ENCODE data around the gene SECISBP2L. TPM values are rescaled to one million over a fixed set of nuclear protein-coding genes. Genes with fewer than 3 reads are reported as not detected.

SECISBP2L gene
- total RNA-seq, 3 donors from 2014 or later: 49.2 to 70.6 (median 62.3) TPM

- Histone ChIP-seq H3K27me3 (no peaks in the 10 kb centered on the region), H3K27ac (no peak overlapping the region), H3K9me3 (no peaks in the 10 kb centered on the region), H3K4me3 (no peak overlapping the region), H3K36me3 (no peaks in the 10 kb centered on the region), H3K4me1 (no peaks in the 10 kb centered on the region)
- DNase-seq (ENCODE audit: low spot score in 2 of 2): no peak
- no peak for TF ChIP-seq POLR2AphosphoS5 (IDR thresholded peaks at IDR 0.05)
- no peak for TF ChIP-seq POLR2A (IDR thresholded peaks at IDR 0.05)
- intact Hi-C loops (cut with DNase I; ENCODE audit: low total_unique reads): no loop called here
These were observed 14.4 kb downstream of the SECISBP2L start for GRCh38 chr15:49031804-49032203.

DNA sequence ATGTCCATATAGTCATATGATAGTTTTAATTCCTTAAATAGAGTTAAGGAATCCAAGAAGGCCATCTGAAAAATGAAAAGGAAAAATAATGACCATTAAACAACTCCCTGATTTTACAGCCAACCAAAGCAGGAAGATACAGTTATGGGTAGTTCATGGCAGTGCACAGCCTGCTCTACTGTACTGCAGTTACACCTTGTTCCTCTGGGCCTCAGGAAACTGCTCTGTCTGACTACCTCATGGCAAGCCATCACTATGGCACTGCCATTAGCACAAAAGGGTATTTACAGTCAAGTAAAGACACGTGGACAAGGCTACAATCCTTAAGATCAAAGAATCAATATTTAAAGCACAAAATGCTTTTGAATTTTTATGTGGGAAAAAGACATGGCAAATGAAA is 19.5 kb downstream of the SECISBP2L start:
- DNase-seq (ENCODE audit: low spot score in 2 of 2): no peak
- intact Hi-C loops (cut with DNase I; ENCODE audit: low total_unique reads): no loop called here
- TF ChIP-seq, protein P1, sequence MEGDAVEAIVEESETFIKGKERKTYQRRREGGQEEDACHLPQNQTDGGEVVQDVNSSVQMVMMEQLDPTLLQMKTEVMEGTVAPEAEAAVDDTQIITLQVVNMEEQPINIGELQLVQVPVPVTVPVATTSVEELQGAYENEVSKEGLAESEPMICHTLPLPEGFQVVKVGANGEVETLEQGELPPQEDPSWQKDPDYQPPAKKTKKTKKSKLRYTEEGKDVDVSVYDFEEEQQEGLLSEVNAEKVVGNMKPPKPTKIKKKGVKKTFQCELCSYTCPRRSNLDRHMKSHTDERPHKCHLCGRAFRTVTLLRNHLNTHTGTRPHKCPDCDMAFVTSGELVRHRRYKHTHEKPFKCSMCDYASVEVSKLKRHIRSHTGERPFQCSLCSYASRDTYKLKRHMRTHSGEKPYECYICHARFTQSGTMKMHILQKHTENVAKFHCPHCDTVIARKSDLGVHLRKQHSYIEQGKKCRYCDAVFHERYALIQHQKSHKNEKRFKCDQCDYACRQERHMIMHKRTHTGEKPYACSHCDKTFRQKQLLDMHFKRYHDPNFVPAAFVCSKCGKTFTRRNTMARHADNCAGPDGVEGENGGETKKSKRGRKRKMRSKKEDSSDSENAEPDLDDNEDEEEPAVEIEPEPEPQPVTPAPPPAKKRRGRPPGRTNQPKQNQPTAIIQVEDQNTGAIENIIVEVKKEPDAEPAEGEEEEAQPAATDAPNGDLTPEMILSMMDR (IDR thresholded peaks at IDR 0.05): no peak
- no peak for TF ChIP-seq POLR2AphosphoS5 (IDR thresholded peaks at IDR 0.05)
- no peak for TF ChIP-seq POLR2A (IDR thresholded peaks at IDR 0.05)
- Histone ChIP-seq H3K9me3 (no peaks in the 10 kb centered on the region), H3K4me1 (no peaks in the 10 kb centered on the region), H3K4me3 (no peak overlapping the region), H3K36me3 (no peaks in the 10 kb centered on the region), H3K27me3 (no peaks in the 10 kb centered on the region), H3K27ac (no peak overlapping the region)

- no peaks in the 10 kb centered on the region for H3K4me1 ChIP-seq
- TF ChIP-seq POLR2A (IDR thresholded peaks at IDR 0.05) (no peak), POLR2AphosphoS5 (IDR thresholded peaks at IDR 0.05) (no peak)
- TF ChIP-seq, protein P1 (IDR thresholded peaks at IDR 0.05): no peak
- no peaks in the 10 kb centered on the region for H3K36me3 ChIP-seq
- H3K9me3 ChIP-seq: no peaks in the 10 kb centered on the region
- intact Hi-C loops (cut with DNase I; ENCODE audit: low total_unique reads): no loop called here
- DNase-seq (ENCODE audit: low spot score in 2 of 2): no peak
- H3K4me3 ChIP-seq: no peak overlapping the region
- no peaks in the 10 kb centered on the region for H3K27me3 ChIP-seq
- no peak overlapping the region for H3K27ac ChIP-seq
These were observed 21.4 kb downstream of the SECISBP2L start for GRCh38 chr15:49024840-49025239.

- Histone ChIP-seq H3K36me3 (no peaks in the 10 kb centered on the region), H3K9me3 (no peaks in the 10 kb centered on the region), H3K27me3 (no peaks in the 10 kb centered on the region), H3K27ac (no peak overlapping the region), H3K4me3 (no peak overlapping the region), H3K4me1 (no peaks in the 10 kb centered on the region)
- TF ChIP-seq POLR2AphosphoS5 (IDR thresholded peaks at IDR 0.05) (no peak), POLR2A (IDR thresholded peaks at IDR 0.05) (no peak)
- TF ChIP-seq, protein P1 (IDR thresholded peaks at IDR 0.05): no peak
- intact Hi-C loops (cut with DNase I; ENCODE audit: low total_unique reads): no loop called here
- no peak for DNase-seq (ENCODE audit: low spot score in 2 of 2)
These were observed 22.9 kb downstream of the SECISBP2L start for GRCh38 chr15:49023354-49023753.

GRCh38 chr15:49015896-49016295 is 30.4 kb downstream of the SECISBP2L start:
- H3K36me3 ChIP-seq: no peaks in the 10 kb centered on the region
- intact Hi-C loops (cut with DNase I; ENCODE audit: low total_unique reads): no loop called here

More at GRCh38 chr15:49015896-49016295, 30.4 kb downstream of the SECISBP2L start:
- no peak for TF ChIP-seq POLR2AphosphoS5 (IDR thresholded peaks at IDR 0.05)
- TF ChIP-seq, protein P1 (IDR thresholded peaks at IDR 0.05): no peak
- no peak for TF ChIP-seq POLR2A (IDR thresholded peaks at IDR 0.05)
- H3K4me3 ChIP-seq: no peak overlapping the region
- DNase-seq (ENCODE audit: low spot score in 2 of 2): no peak
- H3K27me3 ChIP-seq: no peaks in the 10 kb centered on the region
- H3K9me3 ChIP-seq: no peaks in the 10 kb centered on the region
- H3K27ac ChIP-seq: no peak overlapping the region
- no peaks in the 10 kb centered on the region for H3K4me1 ChIP-seq
